IPS-18c (cell line): ENCODE results near the gene NID1.

Experiments used
- H3K4me3 ChIP-seq: 2 replicates; pipeline ENCODE4 v1.7.0; 2013; ENCODE audit warnings: low read depth, mild to moderate bottlenecking, low read length, moderate library complexity; ENCODE audit not compliant: insufficient read depth
- H3K9me3 ChIP-seq: one replicate; pipeline ENCODE4 v1.6.1; 2013; ENCODE audit warnings: mild to moderate bottlenecking, low read length, moderate library complexity; ENCODE audit not compliant: control insufficient read depth, insufficient read depth

Gene NID1

DNA sequence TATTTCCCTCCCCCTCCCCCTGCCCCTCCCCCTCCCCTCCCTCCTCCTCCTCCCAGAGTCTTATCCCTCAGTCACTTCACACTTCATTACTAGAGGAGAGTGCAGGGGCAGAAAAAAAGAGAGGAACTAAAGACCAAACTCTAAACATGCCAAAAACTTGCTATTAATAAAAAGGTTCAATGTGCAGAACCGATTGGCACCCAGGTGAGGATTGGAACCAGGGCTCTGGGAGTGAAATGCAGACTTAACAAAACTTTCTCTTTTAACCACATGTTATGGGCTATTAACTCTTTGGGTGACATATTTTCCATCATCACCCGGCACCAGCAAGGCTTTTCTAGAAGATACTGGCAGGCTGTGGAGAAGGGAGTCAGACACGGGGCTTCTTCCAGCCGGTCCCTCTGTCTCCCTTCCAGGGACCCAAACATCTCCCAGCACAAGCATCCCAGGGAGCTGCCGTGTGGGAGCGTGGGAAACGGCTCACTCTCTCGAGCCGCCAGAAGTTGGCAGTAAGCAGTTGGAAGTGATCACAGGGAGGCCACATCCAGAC is 13.6 kb downstream of the NID1 start:
- Histone ChIP-seq H3K4me3 (no peak overlapping the region), H3K9me3 (peaks cover 2% of the 10 kb centered on the region)

- Histone ChIP-seq H3K9me3 (peaks cover 2% of the 10 kb centered on the region), H3K4me3 (no peak overlapping the region)
These were observed 19.1 kb downstream of the NID1 start for GRCh38 chr1:236045771-236046170.

GRCh38 chr1:236044341-236044740 is 20.5 kb downstream of the NID1 start:
- Histone ChIP-seq H3K4me3 (no peak overlapping the region), H3K9me3 (no peaks in the 10 kb centered on the region)

DNA sequence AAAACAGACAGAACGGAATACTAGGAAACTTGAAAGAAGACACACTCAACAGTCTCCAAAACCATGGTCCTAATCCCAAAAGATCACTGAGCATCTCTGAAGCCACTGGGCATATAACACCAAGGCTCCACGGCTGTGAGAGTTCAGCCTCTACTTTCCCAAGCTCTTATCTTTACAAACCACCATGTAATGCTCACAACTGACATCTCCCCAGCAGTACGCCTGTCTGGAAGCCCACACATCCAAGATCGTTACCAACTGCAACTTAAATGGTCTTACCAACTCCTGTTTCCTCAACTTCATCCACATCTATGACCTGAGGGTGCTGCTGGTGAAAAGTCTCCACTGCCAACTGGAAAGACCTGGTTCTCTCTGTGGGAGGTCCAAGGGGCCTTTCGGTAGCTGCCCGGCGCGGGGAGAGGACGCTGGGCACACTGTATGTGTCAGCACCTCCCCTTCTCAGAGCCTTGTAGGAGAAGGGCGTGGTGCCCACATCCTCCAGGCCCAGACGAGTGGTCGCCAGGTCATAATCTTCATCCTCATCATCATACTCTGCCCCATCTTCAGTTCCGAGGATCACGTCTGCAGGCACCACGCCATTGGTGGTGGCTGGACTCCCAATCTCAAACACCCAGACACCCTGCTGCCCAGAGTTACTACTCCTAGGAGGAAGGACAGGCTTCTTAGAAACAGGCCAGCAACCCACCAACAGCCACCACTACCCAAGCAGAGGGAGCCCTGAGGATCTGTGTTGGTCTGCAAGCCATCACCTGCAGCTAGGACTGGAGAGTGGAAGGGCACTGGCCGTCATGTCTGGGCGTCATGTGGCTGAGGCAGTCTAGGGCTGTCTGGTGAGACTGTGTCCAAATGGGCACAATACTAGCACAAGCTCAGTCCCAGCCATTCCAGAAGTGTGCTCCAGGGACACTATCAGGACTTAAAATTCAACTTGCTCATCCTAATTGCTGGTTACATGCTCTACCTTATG is 23.0 kb downstream of the NID1 start:
- H3K4me3 ChIP-seq: no peak overlapping the region
- H3K9me3 ChIP-seq: no peaks in the 10 kb centered on the region

- Histone ChIP-seq H3K4me3 (no peak overlapping the region), H3K9me3 (no peaks in the 10 kb centered on the region)
These were observed 24.9 kb downstream of the NID1 start for GRCh38 chr1:236039740-236040685.

DNA sequence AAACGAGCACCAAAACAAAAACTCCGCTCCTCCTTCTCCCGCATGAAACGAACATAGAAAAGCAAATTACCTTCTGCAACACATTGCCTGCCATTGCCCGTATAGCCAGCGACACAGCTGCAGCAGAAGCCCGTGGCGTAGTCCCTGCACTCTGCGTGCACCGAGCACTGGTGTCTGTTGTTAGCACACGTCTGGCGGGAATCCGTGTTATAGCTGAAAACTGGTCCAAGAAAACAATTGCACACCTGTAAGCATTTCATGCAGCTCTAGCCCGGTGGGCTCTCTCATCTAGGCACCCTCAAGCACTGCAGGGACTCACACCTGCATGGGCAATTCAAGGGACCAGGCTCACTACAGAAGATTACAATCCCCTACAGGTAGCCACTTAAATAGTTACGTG is 26.9 kb downstream of the NID1 start:
- Histone ChIP-seq H3K4me3 (no peak overlapping the region), H3K9me3 (no peaks in the 10 kb centered on the region)

DNA sequence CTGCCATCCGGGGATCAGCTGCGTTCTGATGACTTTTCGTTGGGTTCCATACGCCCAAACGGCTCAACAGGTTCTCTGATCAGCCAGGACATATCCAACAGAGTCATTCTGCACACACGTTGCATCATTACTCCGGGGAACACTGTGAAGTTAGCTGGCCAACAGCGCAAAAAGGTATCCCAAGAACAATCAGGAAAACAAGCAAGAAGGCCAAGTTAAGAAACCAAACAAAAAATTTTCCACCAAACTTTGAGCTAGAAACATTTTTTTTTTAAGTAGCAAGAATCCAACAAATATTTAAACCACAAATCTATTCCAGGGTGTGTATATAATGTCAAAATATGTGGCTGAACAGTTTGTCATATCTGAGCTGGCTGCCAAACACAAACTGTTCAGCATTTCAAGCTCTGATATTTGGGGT is 29.2 kb downstream of the NID1 start:
- no peak overlapping the region for H3K4me3 ChIP-seq
- no peaks in the 10 kb centered on the region for H3K9me3 ChIP-seq

GRCh38 chr1:236033336-236033735 is 31.6 kb downstream of the NID1 start:
- Histone ChIP-seq H3K4me3 (no peak overlapping the region), H3K9me3 (no peaks in the 10 kb centered on the region)

DNA sequence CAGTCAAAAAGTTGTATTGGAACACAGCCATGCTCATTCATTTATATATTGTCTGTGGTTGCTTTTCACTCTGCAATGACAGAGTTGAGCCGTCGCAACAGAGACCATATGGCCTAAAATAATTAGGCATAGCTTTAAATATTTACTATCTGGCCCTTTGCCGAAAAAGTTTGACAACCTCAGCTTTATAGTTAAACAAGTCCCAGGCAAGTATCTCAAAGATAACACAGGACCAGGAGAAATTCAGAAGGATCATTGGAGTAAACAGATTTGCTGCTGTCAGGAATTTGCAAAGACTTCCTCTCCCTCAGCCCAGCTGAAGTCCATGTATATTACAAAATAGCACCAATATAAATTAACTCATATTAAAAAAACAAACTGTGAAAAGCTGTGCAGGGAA is 34.4 kb downstream of the NID1 start:
- no peak overlapping the region for H3K4me3 ChIP-seq
- H3K9me3 ChIP-seq: no peaks in the 10 kb centered on the region

GRCh38 chr1:236029428-236029940 is 35.4 kb downstream of the NID1 start:
- Histone ChIP-seq H3K4me3 (no peak overlapping the region), H3K9me3 (no peaks in the 10 kb centered on the region)

- no peak overlapping the region for H3K4me3 ChIP-seq
- no peaks in the 10 kb centered on the region for H3K9me3 ChIP-seq
These were observed 37.8 kb downstream of the NID1 start for GRCh38 chr1:236027104-236027503.

- no peak overlapping the region for H3K4me3 ChIP-seq
- H3K9me3 ChIP-seq: no peaks in the 10 kb centered on the region
These were observed 39.1 kb downstream of the NID1 start for GRCh38 chr1:236025836-236026235.

DNA sequence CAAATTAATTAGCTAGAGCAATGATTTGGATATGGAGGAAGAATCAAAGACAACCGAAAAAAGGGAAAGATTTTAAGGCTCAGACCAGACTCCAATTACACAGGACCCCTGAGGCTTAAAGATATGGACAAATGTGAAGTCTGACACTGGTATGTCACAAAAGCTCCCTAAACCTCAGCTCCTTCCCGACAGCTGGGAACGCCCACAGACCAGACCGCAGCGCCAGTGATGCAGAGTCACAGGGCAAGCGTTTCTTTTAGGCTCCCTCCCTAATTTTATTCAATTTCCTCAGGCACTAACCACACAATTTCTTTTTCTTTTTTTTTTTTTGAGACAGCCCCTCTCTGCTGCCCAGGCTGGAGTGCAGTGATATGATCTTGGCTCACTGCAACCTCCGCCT is 40.2 kb downstream of the NID1 start:
- no peak overlapping the region for H3K4me3 ChIP-seq
- H3K9me3 ChIP-seq: no peaks in the 10 kb centered on the region

DNA sequence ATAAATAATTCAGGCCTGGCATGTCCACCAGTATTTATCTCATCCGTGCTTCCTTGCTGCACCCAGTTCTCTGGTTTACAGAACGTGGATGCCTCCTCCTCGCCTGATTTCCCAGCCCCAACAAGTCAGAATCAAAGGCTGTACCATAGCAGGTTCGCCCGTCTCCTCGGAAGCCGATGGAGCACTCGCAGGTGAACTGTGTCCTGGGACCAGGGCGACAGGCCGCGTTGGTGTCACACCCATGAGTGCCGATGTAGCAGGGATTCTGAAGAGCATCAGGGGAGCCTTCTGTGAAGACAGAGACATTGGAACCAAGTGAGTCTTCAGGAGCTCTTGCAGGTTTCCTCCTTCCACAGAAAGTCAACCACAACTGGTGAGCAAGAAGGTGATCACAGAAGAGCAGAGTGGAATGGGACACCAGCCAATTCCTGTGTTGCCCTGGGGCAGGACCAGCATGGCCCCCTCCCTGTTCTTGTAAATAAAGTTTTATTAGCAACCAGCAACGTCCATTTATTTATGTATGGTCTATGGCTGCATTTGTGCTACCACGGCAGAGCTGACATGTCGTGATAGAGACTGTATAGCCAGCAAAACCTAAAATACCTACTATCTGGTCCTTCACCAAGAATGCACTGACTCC is 40.8 kb downstream of the NID1 start:
- Histone ChIP-seq H3K4me3 (no peak overlapping the region), H3K9me3 (no peaks in the 10 kb centered on the region)

- H3K9me3 ChIP-seq: no peaks in the 10 kb centered on the region
- H3K4me3 ChIP-seq: no peak overlapping the region
These were observed 43.3 kb downstream of the NID1 start for GRCh38 chr1:236021424-236022135.
